Measurements from ENCODE around the gene ARHGAP5. TPM values are rescaled to one million over a fixed set of nuclear protein-coding genes. Genes with fewer than 3 reads are reported as not detected.

Gene ARHGAP5, protein sequence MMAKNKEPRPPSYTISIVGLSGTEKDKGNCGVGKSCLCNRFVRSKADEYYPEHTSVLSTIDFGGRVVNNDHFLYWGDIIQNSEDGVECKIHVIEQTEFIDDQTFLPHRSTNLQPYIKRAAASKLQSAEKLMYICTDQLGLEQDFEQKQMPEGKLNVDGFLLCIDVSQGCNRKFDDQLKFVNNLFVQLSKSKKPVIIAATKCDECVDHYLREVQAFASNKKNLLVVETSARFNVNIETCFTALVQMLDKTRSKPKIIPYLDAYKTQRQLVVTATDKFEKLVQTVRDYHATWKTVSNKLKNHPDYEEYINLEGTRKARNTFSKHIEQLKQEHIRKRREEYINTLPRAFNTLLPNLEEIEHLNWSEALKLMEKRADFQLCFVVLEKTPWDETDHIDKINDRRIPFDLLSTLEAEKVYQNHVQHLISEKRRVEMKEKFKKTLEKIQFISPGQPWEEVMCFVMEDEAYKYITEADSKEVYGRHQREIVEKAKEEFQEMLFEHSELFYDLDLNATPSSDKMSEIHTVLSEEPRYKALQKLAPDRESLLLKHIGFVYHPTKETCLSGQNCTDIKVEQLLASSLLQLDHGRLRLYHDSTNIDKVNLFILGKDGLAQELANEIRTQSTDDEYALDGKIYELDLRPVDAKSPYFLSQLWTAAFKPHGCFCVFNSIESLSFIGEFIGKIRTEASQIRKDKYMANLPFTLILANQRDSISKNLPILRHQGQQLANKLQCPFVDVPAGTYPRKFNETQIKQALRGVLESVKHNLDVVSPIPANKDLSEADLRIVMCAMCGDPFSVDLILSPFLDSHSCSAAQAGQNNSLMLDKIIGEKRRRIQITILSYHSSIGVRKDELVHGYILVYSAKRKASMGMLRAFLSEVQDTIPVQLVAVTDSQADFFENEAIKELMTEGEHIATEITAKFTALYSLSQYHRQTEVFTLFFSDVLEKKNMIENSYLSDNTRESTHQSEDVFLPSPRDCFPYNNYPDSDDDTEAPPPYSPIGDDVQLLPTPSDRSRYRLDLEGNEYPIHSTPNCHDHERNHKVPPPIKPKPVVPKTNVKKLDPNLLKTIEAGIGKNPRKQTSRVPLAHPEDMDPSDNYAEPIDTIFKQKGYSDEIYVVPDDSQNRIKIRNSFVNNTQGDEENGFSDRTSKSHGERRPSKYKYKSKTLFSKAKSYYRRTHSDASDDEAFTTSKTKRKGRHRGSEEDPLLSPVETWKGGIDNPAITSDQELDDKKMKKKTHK (N-terminal part only)
- 63.0 and 114 TPM in 2 replicates for total RNA-seq (2014; rRNA removed; shearing (Covaris generic); ENCODE audit: low replicate concordance)

DNA sequence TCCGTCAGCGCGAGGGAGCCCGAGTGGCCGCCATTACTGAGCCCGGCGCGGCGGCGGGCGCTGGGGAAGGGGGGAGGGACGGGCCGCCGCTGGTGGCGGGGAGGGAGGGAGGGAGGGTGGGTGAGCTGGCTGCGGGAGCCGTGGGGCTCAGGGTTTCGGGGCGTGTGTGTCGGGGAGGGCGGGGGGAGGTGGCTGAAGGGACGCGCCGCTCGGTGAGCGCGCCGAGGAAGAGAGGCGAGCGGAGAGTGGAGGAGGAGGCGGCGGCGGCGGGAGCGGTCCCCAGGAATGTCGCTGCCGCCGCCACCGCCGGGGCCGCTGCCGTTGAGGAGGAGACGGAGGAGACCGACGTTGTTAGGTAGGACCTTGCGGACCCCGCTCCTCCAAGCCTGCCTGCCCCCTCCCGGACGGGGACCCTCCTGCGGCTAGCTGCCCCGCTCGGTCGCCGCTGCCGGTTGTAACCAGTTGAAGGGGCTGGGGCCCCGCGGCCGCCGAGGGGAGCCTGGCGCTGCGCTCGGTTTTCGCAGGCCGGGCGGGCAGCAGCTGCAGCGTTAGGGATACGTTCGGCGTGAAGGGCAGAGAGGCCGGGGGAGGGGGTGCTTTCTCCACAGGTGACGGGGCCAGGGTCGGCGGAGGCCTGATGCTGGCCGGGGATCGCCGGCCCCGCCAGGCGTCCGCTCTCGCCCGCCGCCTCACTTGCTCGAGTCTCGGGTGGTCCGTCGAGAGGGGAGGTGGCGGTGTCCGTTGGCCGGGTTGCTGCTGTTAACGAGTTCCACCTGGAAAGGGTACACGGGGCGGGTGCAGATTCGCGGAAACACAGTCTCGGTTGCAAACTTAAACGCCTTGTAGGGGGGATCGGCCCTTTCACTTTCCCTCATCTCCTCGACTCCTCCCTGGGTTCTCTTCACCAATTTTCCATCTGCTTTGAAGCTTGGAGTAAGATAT lies at the start of gene ARHGAP5:
TSS of gene ARHGAP5 (plus strand) at position 224 of the 942 bp plus-strand sequence. CDS start 13,366 bp downstream, outside the sequence.
- DNase-seq: peak; percentile 76
- no peaks in the 10 kb centered on the region for H3K36me3 ChIP-seq (ENCODE audit: insufficient read depth, low read length)
- H3K79me2 ChIP-seq (ENCODE audit: low read length): peaks cover 48% of the 10 kb centered on the region
- peaks cover 22% of the 10 kb centered on the region; the same call in 1 of the 2 replicates for H4K20me1 ChIP-seq (ENCODE audit: insufficient read depth, low read depth, low read length)
- peak within 1 kb of the TSS; percentile 94 for H2AFZ ChIP-seq (ENCODE audit: low read length)
- H3K9me2 ChIP-seq (replicated peaks; ENCODE audit: insufficient read depth, low read length): no peaks in the 10 kb centered on the region
- H3K9me3 ChIP-seq (ENCODE audit: low read length): no peaks in the 10 kb centered on the region
- peaks cover 57% of the 10 kb centered on the region for H3K4me1 ChIP-seq (ENCODE audit: low read length)
- no peaks in the 10 kb centered on the region for H3K27me3 ChIP-seq (ENCODE audit: low read length)
- H3K4me3 ChIP-seq (ENCODE audit: low read length): peak within 1 kb of the TSS; percentile 81
- H3K4me2 ChIP-seq (ENCODE audit: low read depth, low read length, poor library complexity, severe bottlenecking): peak within 1 kb of the TSS; percentile 84
- peak within 1 kb of the TSS; percentile 34 for H3K27ac ChIP-seq (ENCODE audit: low read length)
- peak within 1 kb of the TSS; percentile 78 for H3K9ac ChIP-seq (ENCODE audit: low read length)

DNA sequence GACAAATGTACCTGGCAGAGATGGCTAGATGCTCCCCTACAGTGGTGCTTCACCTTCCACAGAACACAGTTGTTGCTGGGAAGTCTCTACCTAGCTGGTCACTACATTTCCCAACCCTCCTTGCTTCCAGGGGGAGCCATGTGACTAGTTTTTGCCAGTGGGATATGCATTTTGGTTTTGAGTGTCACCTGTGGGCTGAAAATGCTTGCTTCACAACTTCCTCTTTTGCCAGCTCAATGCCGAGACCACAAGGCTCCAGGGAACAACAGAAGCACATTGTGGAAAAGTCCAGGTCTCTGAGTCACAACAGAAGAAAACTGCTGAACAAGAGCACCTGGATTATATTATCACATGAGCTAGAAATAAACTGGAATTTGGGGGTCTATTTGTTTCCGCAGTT lies 48.5 kb upstream of the ARHGAP5 start:
- no peaks in the 10 kb centered on the region for H3K9me2 ChIP-seq (replicated peaks; ENCODE audit: insufficient read depth, low read length)
- no peak overlapping the region for H3K4me3 ChIP-seq (ENCODE audit: low read length)
- no peak overlapping the region for H3K27ac ChIP-seq (ENCODE audit: low read length)
- peaks cover 9% of the 10 kb centered on the region for H3K4me1 ChIP-seq (ENCODE audit: low read length)
- H3K27me3 ChIP-seq (ENCODE audit: low read length): no peaks in the 10 kb centered on the region
- no peak overlapping the region for H3K9ac ChIP-seq (ENCODE audit: low read length)
- peak; percentile 66 for DNase-seq
- H3K79me2 ChIP-seq (ENCODE audit: low read length): no peaks in the 10 kb centered on the region
- no peaks in the 10 kb centered on the region for H3K9me3 ChIP-seq (ENCODE audit: low read length)
- H4K20me1 ChIP-seq (ENCODE audit: insufficient read depth, low read depth, low read length): no peaks in the 10 kb centered on the region
- no peak overlapping the region for H2AFZ ChIP-seq (ENCODE audit: low read length)
- no peaks in the 10 kb centered on the region for H3K36me3 ChIP-seq (ENCODE audit: insufficient read depth, low read length)
- H3K4me2 ChIP-seq (ENCODE audit: low read depth, low read length, poor library complexity, severe bottlenecking): peak overlapping the region; percentile 6

DNA sequence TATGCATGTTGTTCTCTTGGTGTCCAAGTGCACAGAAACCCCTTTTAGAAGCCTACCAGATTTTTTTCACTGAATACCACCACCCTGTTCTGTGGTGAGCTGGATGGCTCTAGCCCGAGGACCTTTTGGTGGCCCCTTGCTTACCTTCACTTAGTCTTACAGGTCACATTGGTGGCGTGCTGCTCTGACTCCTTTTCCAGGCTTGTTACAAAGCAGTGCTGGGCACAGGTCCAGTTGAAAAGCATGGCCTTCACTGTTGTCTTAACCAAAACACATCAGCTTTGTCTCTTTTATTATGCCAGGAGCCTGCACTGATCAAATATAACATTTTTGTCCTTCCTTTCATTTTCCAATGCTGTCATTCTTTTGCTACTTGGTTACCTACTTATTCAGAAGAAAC lies 43.6 kb upstream of the ARHGAP5 start:
- peaks cover 14% of the 10 kb centered on the region for H3K4me1 ChIP-seq (ENCODE audit: low read length)

DNA sequence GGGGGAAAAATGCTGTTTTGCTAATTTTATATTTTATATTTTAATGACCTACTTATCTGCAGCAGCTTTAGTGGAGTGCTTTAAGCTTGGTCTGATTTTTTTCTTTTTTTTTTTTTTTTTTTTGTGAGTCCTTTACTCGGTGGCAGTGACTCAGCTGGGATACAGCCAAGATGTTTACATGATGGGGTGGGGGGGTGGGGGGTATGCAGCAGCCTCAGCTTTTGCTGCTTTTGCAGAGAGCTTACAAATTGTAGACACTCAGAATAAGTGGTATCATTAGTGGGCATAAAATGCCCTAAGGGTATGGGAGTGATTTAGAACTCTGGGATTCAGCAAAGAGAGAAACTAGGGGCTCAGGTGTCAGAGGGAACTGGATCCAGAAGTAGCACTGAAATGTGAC lies 38.2 kb upstream of the ARHGAP5 start:
- Histone ChIP-seq H3K27ac (ENCODE audit: low read length) (no peak overlapping the region), H3K4me3 (ENCODE audit: low read length) (no peak overlapping the region), H3K4me1 (ENCODE audit: low read length) (peaks cover 9% of the 10 kb centered on the region), H3K4me2 (ENCODE audit: low read depth, low read length, poor library complexity, severe bottlenecking) (no peak overlapping the region), H3K79me2 (ENCODE audit: low read length) (no peaks in the 10 kb centered on the region), H3K9ac (ENCODE audit: low read length) (no peak overlapping the region), H3K27me3 (ENCODE audit: low read length) (no peaks in the 10 kb centered on the region), H3K36me3 (ENCODE audit: insufficient read depth, low read length) (no peaks in the 10 kb centered on the region), H2AFZ (ENCODE audit: low read length) (no peak overlapping the region), H4K20me1 (ENCODE audit: insufficient read depth, low read depth, low read length) (no peaks in the 10 kb centered on the region), H3K9me2 (replicated peaks; ENCODE audit: insufficient read depth, low read length) (no peaks in the 10 kb centered on the region), H3K9me3 (ENCODE audit: low read length) (no peaks in the 10 kb centered on the region)
- no peak for DNase-seq

More for the DNA sequence above, 43.6 kb upstream of the ARHGAP5 start:
- H3K79me2 ChIP-seq (ENCODE audit: low read length): no peaks in the 10 kb centered on the region
- H2AFZ ChIP-seq (ENCODE audit: low read length): no peak overlapping the region
- H3K27ac ChIP-seq (ENCODE audit: low read length): no peak overlapping the region
- H3K9ac ChIP-seq (ENCODE audit: low read length): no peak overlapping the region
- no peak overlapping the region for H3K4me3 ChIP-seq (ENCODE audit: low read length)
- H3K9me3 ChIP-seq (ENCODE audit: low read length): no peaks in the 10 kb centered on the region
- H3K36me3 ChIP-seq (ENCODE audit: insufficient read depth, low read length): no peaks in the 10 kb centered on the region
- H4K20me1 ChIP-seq (ENCODE audit: insufficient read depth, low read depth, low read length): no peaks in the 10 kb centered on the region
- H3K9me2 ChIP-seq (replicated peaks; ENCODE audit: insufficient read depth, low read length): no peaks in the 10 kb centered on the region
- no peak overlapping the region for H3K4me2 ChIP-seq (ENCODE audit: low read depth, low read length, poor library complexity, severe bottlenecking)
- DNase-seq: no peak
- no peaks in the 10 kb centered on the region for H3K27me3 ChIP-seq (ENCODE audit: low read length)

DNA sequence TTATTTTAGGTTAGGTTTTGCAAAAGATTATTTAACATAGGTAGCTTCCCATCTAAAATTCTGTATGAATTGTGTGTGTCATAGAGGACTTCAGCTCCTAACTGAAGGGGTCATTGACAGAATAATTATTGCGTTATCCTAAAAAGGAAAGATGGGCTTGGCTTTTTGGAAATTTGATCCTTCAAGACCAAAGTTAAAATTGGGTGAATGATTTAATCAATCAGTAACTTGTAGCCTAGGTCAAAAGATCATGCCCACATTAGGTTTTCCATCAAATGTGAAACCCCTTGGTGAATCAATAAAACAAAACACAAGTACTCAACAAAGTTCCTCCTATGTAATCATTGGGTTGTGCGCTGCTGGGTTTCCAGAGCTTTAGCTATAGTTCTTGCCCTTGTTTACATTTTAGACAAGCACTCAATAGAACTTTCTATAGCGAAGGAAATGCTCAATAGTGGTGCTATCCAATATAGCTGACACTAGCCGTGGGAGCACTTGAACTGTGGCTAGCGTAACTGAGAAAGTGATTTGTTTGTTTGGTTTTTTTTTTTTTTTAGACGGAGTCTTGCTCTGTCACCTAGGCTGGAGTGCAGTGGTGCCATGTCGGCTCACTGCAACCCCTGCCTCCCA lies 37.6 kb upstream of the ARHGAP5 start:
- Histone ChIP-seq H3K4me1 (ENCODE audit: low read length) (peaks cover 7% of the 10 kb centered on the region), H3K4me3 (ENCODE audit: low read length) (no peak overlapping the region), H3K27ac (ENCODE audit: low read length) (no peak overlapping the region), H3K36me3 (ENCODE audit: insufficient read depth, low read length) (no peaks in the 10 kb centered on the region), H3K27me3 (ENCODE audit: low read length) (no peaks in the 10 kb centered on the region), H3K9ac (ENCODE audit: low read length) (no peak overlapping the region), H3K9me3 (ENCODE audit: low read length) (no peaks in the 10 kb centered on the region), H3K9me2 (replicated peaks; ENCODE audit: insufficient read depth, low read length) (no peaks in the 10 kb centered on the region), H4K20me1 (ENCODE audit: insufficient read depth, low read depth, low read length) (no peaks in the 10 kb centered on the region), H3K4me2 (ENCODE audit: low read depth, low read length, poor library complexity, severe bottlenecking) (no peak overlapping the region), H3K79me2 (ENCODE audit: low read length) (no peaks in the 10 kb centered on the region), H2AFZ (ENCODE audit: low read length) (no peak overlapping the region)
- no peak for DNase-seq

DNA sequence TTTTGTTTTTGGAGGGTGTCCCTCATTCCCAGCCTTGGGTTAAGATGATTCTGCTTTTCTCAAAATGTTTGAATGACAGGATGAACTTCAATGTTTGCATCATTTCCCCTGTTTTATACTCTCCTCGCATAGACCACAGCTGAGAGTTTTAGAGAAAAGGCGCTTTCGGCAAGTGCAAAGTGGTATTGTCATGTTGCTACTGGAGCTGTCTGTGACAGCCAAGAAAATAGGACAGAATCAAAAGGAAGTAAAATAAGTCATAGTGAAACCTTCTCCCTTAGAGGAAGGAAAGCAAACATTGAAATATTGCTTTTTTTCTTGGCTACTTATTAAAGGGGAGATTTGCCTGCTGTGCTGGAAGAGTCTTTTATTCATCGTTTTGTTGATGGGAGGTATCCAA lies 33.5 kb upstream of the ARHGAP5 start:
- Histone ChIP-seq H3K4me2 (ENCODE audit: low read depth, low read length, poor library complexity, severe bottlenecking) (no peak overlapping the region), H3K4me3 (ENCODE audit: low read length) (no peak overlapping the region), H3K27me3 (ENCODE audit: low read length) (no peaks in the 10 kb centered on the region), H3K4me1 (ENCODE audit: low read length) (peaks cover 15% of the 10 kb centered on the region), H3K79me2 (ENCODE audit: low read length) (no peaks in the 10 kb centered on the region), H4K20me1 (ENCODE audit: insufficient read depth, low read depth, low read length) (no peaks in the 10 kb centered on the region), H3K27ac (ENCODE audit: low read length) (no peak overlapping the region), H3K9ac (ENCODE audit: low read length) (no peak overlapping the region), H3K36me3 (ENCODE audit: insufficient read depth, low read length) (no peaks in the 10 kb centered on the region), H2AFZ (ENCODE audit: low read length) (no peak overlapping the region), H3K9me2 (replicated peaks; ENCODE audit: insufficient read depth, low read length) (no peaks in the 10 kb centered on the region), H3K9me3 (ENCODE audit: low read length) (no peaks in the 10 kb centered on the region)
- no peak for DNase-seq

DNA sequence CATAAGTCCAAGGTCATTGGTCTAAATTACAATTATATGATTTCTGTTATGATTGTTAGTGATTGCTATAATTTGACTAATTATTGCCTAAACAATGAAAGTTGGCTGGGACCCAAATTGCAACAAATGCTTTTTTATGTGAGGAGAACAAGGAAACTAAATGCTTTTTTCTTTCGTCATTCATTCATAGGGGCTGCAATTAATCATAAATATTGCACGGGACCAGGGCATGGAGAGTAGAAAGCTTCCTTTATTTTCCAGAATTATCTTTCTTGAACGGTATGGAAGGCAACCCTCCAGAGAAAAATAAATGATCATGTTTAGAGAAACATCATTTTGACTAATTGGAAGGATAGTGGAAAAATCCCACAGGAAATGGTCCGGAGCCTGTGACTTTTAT lies 32.6 kb upstream of the ARHGAP5 start:
- Histone ChIP-seq H3K79me2 (ENCODE audit: low read length) (no peaks in the 10 kb centered on the region), H4K20me1 (ENCODE audit: insufficient read depth, low read depth, low read length) (no peaks in the 10 kb centered on the region), H3K27me3 (ENCODE audit: low read length) (no peaks in the 10 kb centered on the region), H2AFZ (ENCODE audit: low read length) (no peak overlapping the region), H3K4me3 (ENCODE audit: low read length) (no peak overlapping the region), H3K4me1 (ENCODE audit: low read length) (peaks cover 15% of the 10 kb centered on the region), H3K4me2 (ENCODE audit: low read depth, low read length, poor library complexity, severe bottlenecking) (no peak overlapping the region), H3K9ac (ENCODE audit: low read length) (no peak overlapping the region), H3K9me2 (replicated peaks; ENCODE audit: insufficient read depth, low read length) (no peaks in the 10 kb centered on the region), H3K36me3 (ENCODE audit: insufficient read depth, low read length) (no peaks in the 10 kb centered on the region), H3K27ac (ENCODE audit: low read length) (no peak overlapping the region), H3K9me3 (ENCODE audit: low read length) (no peaks in the 10 kb centered on the region)
- no peak for DNase-seq
